Measurements from ENCODE around the gene ATG13. TPM values are rescaled to one million over a fixed set of nuclear protein-coding genes. Genes with fewer than 3 reads are reported as not detected.
A peak's percentile ranks its signal among the peaks of the same experiment; 100 is the strongest.

The ATG13 gene
- polyA plus RNA-seq, 1 experiment = 57.9 TPM

- POLR2A ChIA-PET = interaction anchor here (0.6 kb wide), 2 partner anchors 17 to 124 kb away, joined by 3 to 5 read pairs; no protein-coding TSS in a partner anchor
- CTCF ChIA-PET = interaction anchor here (0.6 to 2.6 kb wide), 3 partner anchors 8 to 112 kb away, joined by 3 to 11 read pairs (median 5); partner anchors contain the start of gene ATG13
- DNase-seq (ENCODE audit: low read depth, low spot score) = no peak
- no peak for TF ChIP-seq CTCF (IDR thresholded peaks at IDR 0.05; ENCODE audit: low read depth, low read length)
- no peak overlapping the region for H3K4me3 ChIP-seq (ENCODE audit: low read depth, low read length)
- H3K27me3 ChIP-seq (ENCODE audit: control insufficient read depth, insufficient read depth, low read length) = no peaks in the 10 kb centered on the region
- no peaks in the 10 kb centered on the region for H3K9me3 ChIP-seq (ENCODE audit: control insufficient read depth, insufficient read depth, low read length)
- no peak overlapping the region for H3K27ac ChIP-seq (ENCODE audit: low read depth, low read length)
These were observed 24.3 kb downstream of the ATG13 start for GRCh38 chr11:46641639-46642038.

- H3K27ac ChIP-seq (ENCODE audit: low read depth, low read length) = no peak overlapping the region
- ChIA-PET CTCF (interaction anchor here (1.0 to 2.6 kb wide), 3 partner anchors 8 to 25 kb away, joined by 3 to 11 read pairs (median 3); partner anchors contain the start of gene ATG13), POLR2A (interaction anchor here (0.6 kb wide), 1 partner anchor 18 kb away, joined by 3 read pairs; no protein-coding TSS in a partner anchor)
- no peak overlapping the region for H3K4me3 ChIP-seq (ENCODE audit: low read depth, low read length)
- H3K9me3 ChIP-seq (ENCODE audit: control insufficient read depth, insufficient read depth, low read length) = no peaks in the 10 kb centered on the region
- DNase-seq (ENCODE audit: low read depth, low spot score) = no peak
- no peak for TF ChIP-seq CTCF (IDR thresholded peaks at IDR 0.05; ENCODE audit: low read depth, low read length)
- no peaks in the 10 kb centered on the region for H3K27me3 ChIP-seq (ENCODE audit: control insufficient read depth, insufficient read depth, low read length)
These were observed 25.4 kb downstream of the ATG13 start for GRCh38 chr11:46642627-46643335.

GRCh38 chr11:46643531-46643930 lies 26.2 kb downstream of the ATG13 start:
- CTCF ChIA-PET = interaction anchor here (1.1 kb wide), 1 partner anchor 20 kb away, joined by 3 read pairs; no protein-coding TSS in a partner anchor
- H3K9me3 ChIP-seq (ENCODE audit: control insufficient read depth, insufficient read depth, low read length) = no peaks in the 10 kb centered on the region
- no peak for DNase-seq (ENCODE audit: low read depth, low spot score)
- no peak for TF ChIP-seq CTCF (IDR thresholded peaks at IDR 0.05; ENCODE audit: low read depth, low read length)
- H3K4me3 ChIP-seq (ENCODE audit: low read depth, low read length) = no peak overlapping the region
- H3K27ac ChIP-seq (ENCODE audit: low read depth, low read length) = no peak overlapping the region
- POLR2A ChIA-PET = no interaction called here
- no peaks in the 10 kb centered on the region for H3K27me3 ChIP-seq (ENCODE audit: control insufficient read depth, insufficient read depth, low read length)

- CTCF ChIA-PET = no interaction called here
- H3K27ac ChIP-seq (ENCODE audit: low read depth, low read length) = no peak overlapping the region
- no peak for TF ChIP-seq CTCF (IDR thresholded peaks at IDR 0.05; ENCODE audit: low read depth, low read length)
- POLR2A ChIA-PET = no interaction called here
- H3K27me3 ChIP-seq (ENCODE audit: control insufficient read depth, insufficient read depth, low read length) = no peaks in the 10 kb centered on the region
- no peaks in the 10 kb centered on the region for H3K9me3 ChIP-seq (ENCODE audit: control insufficient read depth, insufficient read depth, low read length)
- H3K4me3 ChIP-seq (ENCODE audit: low read depth, low read length) = no peak overlapping the region
- no peak for DNase-seq (ENCODE audit: low read depth, low spot score)
These were observed 26.6 kb downstream of the ATG13 start for GRCh38 chr11:46643986-46644385.

- peak; percentile 91 for DNase-seq (ENCODE audit: low read depth, low spot score)
- Histone ChIP-seq H3K4me3 (ENCODE audit: low read depth, low read length) (peak overlapping the region; percentile 11), H3K9me3 (ENCODE audit: control insufficient read depth, insufficient read depth, low read length) (no peaks in the 10 kb centered on the region), H3K27ac (ENCODE audit: low read depth, low read length) (peak overlapping the region; percentile 99), H3K27me3 (ENCODE audit: control insufficient read depth, insufficient read depth, low read length) (no peaks in the 10 kb centered on the region)
- ChIA-PET POLR2A (interaction anchor here (0.6 to 1.3 kb wide), 10 partner anchors 11 to 172 kb away, joined by 3 to 6 read pairs (median 3); partner anchors contain the start of genes ARHGAP1, ATG13 and ZNF408), CTCF (interaction anchor here (0.6 to 0.7 kb wide), 2 partner anchors 120 to 159 kb away, joined by 3 read pairs; no protein-coding TSS in a partner anchor)
- TF ChIP-seq CTCF (IDR thresholded peaks at IDR 0.05; ENCODE audit: low read depth, low read length) = no peak
These were observed 31.9 kb downstream of the ATG13 start for GRCh38 chr11:46649180-46649738.
